Measurements from ENCODE around the gene SLC25A25.

Gene SLC25A25

DNA sequence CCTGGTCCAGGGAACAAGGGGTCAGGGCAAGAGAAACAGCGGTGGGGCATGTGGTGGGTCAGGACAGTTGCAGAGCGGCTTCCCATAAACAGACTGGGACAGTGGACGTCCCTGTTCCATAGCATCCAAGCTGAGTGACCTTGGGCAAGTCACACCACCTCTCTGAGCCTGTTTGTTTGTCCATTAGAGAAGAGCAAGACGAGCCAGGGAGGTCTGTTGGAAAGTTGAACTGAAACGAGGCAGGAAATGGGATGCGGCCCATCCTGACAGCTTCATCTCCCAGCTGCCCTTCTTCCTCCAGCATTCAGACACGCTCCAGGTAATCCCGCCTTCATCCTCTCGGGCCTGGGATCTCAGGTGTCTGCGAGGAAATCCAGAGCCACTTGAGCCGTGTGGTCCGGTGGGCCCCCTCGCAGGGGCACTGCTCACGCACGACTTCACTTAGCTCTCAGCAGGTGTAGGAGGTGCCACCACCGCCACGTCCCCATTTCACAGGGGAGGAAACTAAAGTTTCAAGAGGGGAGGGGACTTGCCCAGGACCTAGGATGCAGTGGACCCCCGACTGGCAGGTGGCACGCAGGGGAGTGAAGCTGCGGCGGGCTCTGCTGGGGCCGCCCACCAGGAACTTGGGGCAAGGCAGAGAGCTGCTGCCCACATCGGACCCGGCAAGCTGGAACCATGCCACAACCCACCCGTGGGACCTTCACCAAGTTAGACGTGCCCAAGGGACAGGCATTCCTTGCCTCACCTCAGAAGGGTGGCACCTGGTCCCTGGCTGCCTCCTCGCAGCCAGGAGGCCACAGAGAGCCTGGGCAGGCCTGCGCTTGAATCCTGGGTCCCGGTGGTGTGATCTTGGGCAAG lies 46.5 kb downstream of the SLC25A25 start:
- DNase-seq (ENCODE audit: low read depth, low spot score): no peak
- H3K27ac ChIP-seq: no peak overlapping the region

DNA sequence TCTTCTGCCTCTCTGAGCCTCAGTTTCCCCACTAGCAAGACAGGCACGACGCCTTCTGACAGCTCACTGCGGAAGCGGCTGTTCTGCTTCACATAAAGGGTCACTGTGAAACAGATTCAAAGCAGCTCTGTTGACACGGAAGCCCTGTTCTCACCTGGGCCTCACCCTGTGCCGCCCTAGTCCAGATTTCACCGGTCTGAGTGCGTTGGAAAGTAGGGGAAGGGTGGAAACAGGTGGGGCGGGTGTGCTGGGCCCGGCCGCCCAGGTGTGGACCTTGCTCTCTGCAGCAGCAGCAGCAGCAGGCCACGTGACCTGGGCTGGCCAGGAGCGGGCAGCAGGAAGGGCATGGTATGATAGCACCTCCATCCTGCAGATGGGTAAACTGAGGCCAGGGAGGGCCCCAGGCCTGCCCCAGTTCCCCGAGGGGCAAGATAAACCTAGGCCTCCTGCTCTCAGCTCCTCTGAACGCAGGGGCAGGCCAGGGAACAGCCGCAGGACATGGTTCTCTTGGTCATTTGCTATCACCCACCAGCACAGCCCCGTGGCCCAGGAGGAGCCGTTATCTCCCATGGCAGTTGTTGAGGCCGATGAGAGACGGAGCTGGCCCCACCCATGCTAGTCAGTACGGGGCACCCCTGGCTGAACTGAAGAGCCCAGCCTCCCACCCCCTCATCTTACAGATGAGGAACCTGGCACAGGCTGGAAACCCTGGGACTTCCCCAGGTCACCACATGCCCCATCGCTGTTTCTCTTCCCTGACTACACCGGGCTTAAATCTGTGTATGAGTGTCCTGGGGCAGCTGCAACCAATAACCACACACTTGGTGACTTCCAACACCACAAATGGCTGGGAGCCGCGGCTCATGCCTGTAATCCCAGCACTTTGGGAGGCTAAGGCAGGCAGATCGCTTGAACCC lies 47.4 kb downstream of the SLC25A25 start:
- Histone ChIP-seq H3K36me3 (ENCODE audit: insufficient read depth, low read length) (no peaks in the 10 kb centered on the region), H3K9me3 (ENCODE audit: low read depth, low read length) (no peaks in the 10 kb centered on the region), H3K4me3 (no peak overlapping the region), H3K9ac (ENCODE audit: insufficient read length) (no peak overlapping the region), H3K27ac (no peak overlapping the region)
- TF ChIP-seq EZH2 (IDR thresholded peaks at IDR 0.05) (no peak), FOXP2 (optimal IDR thresholded peaks at IDR 0.05; ENCODE audit: control extremely low read depth, extremely low read length, insufficient read depth) (no peak), POLR2AphosphoS5 (IDR thresholded peaks at IDR 0.05; ENCODE audit: borderline replicate concordance, low read depth, low read length) (no peak)
- DNase-seq (ENCODE audit: low read depth, low spot score): no peak

More for the DNA sequence above, 46.5 kb downstream of the SLC25A25 start:
- H3K9ac ChIP-seq (ENCODE audit: insufficient read length): no peak overlapping the region
- H3K9me3 ChIP-seq (ENCODE audit: low read depth, low read length): no peaks in the 10 kb centered on the region
- no peak overlapping the region for H3K4me3 ChIP-seq
- no peaks in the 10 kb centered on the region for H3K36me3 ChIP-seq (ENCODE audit: insufficient read depth, low read length)
- no peak for TF ChIP-seq EZH2 (IDR thresholded peaks at IDR 0.05)
- no peak for TF ChIP-seq FOXP2 (optimal IDR thresholded peaks at IDR 0.05; ENCODE audit: control extremely low read depth, extremely low read length, insufficient read depth)
- no peak for TF ChIP-seq POLR2AphosphoS5 (IDR thresholded peaks at IDR 0.05; ENCODE audit: borderline replicate concordance, low read depth, low read length)

DNA sequence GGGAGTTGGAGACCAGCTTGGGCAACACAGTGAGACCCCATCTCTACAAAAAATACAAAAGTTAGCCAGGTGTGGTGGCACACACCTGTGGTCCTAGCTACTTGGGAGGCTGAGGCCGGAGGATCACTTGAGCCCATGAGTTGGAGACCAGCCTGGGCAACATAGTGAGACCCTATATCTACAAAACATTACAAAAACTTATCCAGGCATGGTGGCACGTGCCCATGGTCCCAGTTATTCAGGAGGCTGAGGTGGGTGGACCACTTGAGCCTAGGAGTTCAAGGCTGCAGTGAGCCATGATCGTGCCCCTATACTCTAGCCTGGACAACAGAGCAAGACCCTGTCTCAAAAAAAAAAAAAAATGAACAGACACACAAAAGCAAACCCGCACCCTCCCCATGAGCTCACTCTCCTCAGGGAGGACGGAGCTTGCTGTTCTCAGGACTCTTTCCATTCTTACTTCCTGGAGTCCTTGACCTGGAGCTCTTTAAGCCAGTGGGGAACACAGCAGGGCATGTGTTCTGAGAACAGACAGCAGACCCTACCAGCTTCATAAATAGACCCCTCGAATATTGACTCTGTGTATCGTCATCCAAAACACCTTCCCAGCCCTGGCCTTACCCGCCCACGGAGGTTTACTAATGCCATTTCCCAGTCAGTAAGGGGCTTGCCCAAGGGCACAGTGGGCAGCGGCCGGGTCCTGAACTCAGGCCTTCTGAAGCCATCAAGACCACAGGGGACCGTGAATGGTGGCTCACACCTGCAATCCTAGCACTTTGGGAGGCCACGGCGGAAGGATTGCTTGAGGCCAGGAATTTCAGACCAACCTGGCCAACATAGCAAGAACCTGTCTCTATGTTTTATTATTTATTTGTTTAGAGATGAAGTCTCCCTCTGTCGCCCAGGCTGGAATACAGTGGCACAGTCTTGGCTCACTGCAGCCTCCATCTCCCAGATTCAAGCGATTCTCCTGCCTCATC lies 48.4 kb downstream of the SLC25A25 start:
- no peak for DNase-seq (ENCODE audit: low read depth, low spot score)
- Histone ChIP-seq H3K4me3 (no peak overlapping the region), H3K9ac (ENCODE audit: insufficient read length) (no peak overlapping the region), H3K27ac (no peak overlapping the region), H3K9me3 (ENCODE audit: low read depth, low read length) (no peaks in the 10 kb centered on the region), H3K36me3 (ENCODE audit: insufficient read depth, low read length) (no peaks in the 10 kb centered on the region)
- no peak for TF ChIP-seq POLR2AphosphoS5 (IDR thresholded peaks at IDR 0.05; ENCODE audit: borderline replicate concordance, low read depth, low read length)
- TF ChIP-seq FOXP2 (optimal IDR thresholded peaks at IDR 0.05; ENCODE audit: control extremely low read depth, extremely low read length, insufficient read depth): no peak
- TF ChIP-seq EZH2 (IDR thresholded peaks at IDR 0.05): no peak

DNA sequence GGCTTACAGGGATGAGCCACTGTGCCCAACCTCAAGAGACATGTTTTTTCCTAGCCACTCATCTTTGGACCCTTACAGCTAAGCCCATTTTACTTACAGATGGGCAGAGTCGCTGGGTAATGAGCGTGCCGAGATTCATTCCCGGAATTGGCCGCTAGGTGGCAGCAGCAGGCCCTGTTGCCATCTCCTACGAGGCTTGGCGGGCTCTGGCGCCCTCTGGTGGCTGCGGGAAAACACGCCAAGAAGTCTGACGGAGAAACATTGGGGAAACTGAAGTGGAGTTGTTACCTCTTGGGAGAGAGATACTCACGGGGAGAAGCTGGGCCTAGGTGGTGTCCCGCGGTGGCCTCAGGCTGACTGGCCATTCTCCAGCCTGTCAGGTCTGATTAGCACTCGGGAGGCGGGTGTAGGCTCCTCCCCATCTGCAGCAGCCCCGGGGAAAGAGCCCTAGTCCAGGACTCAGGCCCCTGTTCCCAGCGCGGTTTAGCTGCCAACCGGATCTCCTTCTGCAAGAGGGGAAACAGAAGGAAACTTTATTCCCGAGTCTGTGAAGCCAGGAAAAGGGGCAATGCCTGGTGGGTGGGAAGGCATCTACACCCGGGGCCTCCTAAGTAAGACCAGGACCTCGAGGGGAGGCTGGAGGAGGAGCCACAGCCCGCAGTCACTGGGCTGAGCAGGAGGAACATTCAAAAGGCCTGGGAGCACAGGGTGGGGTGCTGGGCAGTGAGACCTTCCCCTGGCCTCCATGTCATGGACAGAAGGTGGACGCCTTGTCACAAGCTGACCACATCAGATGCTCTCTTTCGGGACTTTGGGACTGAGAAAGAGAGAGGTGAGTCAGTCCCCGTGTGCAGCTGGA lies 49.8 kb downstream of the SLC25A25 start:
- Histone ChIP-seq H3K4me3 (no peak overlapping the region), H3K36me3 (ENCODE audit: insufficient read depth, low read length) (no peaks in the 10 kb centered on the region; the same call in 1 of the 2 replicates), H3K27ac (no peak overlapping the region), H3K9ac (ENCODE audit: insufficient read length) (no peak overlapping the region), H3K9me3 (ENCODE audit: low read depth, low read length) (no peaks in the 10 kb centered on the region)
- no peak for TF ChIP-seq EZH2 (IDR thresholded peaks at IDR 0.05)
- no peak for TF ChIP-seq FOXP2 (optimal IDR thresholded peaks at IDR 0.05; ENCODE audit: control extremely low read depth, extremely low read length, insufficient read depth)
- DNase-seq (ENCODE audit: low read depth, low spot score): peak; percentile 77

DNA sequence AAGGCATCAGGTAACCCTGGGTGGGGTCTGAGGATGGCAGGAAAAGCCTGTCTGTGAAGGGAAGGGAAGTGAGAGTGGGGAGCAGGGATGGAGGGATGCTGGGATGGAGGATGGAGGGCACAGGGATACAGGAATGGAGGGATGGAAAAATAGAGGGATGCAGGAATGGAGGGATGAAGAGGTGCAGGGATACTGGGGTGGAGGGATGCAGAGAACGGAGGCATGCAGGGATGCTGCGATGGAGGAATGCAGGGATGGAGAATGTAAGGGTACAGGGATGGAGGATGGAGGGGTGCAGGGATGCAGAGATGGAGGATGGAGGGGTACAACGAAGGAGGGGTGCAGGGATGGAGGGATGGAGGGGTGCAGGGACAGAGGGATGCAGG lies 50.4 kb downstream of the SLC25A25 start:
- H3K9ac ChIP-seq (ENCODE audit: insufficient read length): no peak overlapping the region
- H3K27ac ChIP-seq: no peak overlapping the region
- DNase-seq (ENCODE audit: low read depth, low spot score): no peak
- H3K9me3 ChIP-seq (ENCODE audit: low read depth, low read length): no peaks in the 10 kb centered on the region
- peaks cover 2% of the 10 kb centered on the region; the same call in 1 of the 2 replicates for H3K36me3 ChIP-seq (ENCODE audit: insufficient read depth, low read length)
- TF ChIP-seq EZH2 (IDR thresholded peaks at IDR 0.05) (no peak), FOXP2 (optimal IDR thresholded peaks at IDR 0.05; ENCODE audit: control extremely low read depth, extremely low read length, insufficient read depth) (no peak), POLR2AphosphoS5 (IDR thresholded peaks at IDR 0.05; ENCODE audit: borderline replicate concordance, low read depth, low read length) (no peak)
- no peak overlapping the region for H3K4me3 ChIP-seq

DNA sequence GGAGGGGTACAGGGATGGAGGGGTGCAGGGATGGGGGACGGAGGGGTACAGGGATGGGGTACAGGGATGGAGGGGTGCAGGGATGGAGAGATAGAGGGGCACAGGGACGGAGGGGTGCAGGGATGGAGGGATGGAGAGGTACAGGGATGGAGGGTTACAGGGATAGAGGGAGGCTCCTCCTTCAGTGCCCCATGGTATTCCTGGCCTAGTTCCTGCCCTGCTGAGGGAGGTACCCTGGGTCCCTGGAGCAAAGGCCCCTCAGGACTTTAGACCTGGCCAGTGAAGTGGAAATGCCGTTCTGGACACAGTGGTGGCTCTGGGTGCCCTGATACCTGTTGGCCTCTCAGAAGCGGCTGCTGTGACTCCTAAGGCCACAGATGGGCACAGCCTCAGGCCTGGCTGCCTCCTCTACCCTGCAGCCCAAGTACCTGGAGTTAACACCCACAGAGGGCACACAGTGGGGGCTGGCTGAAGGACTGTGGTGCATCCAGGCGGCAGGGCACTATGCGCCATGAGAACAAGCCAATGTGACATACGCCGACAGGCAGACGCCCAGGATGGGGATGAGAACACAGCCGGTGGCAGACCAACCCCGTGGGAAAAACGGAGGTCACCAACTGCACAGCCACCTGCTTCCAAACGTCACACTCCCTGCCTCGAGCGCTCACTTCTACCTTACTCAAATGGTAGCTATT lies 51.1 kb downstream of the SLC25A25 start:
- Histone ChIP-seq H3K9me3 (ENCODE audit: low read depth, low read length) (no peaks in the 10 kb centered on the region), H3K36me3 (ENCODE audit: insufficient read depth, low read length) (peaks cover 4% of the 10 kb centered on the region; the same call in 1 of the 2 replicates), H3K27ac (no peak overlapping the region), H3K4me3 (no peak overlapping the region), H3K9ac (ENCODE audit: insufficient read length) (no peak overlapping the region)
- TF ChIP-seq FOXP2 (optimal IDR thresholded peaks at IDR 0.05; ENCODE audit: control extremely low read depth, extremely low read length, insufficient read depth) (no peak), POLR2AphosphoS5 (IDR thresholded peaks at IDR 0.05; ENCODE audit: borderline replicate concordance, low read depth, low read length) (no peak), EZH2 (IDR thresholded peaks at IDR 0.05) (no peak)
- DNase-seq (ENCODE audit: low read depth, low spot score): no peak
